GM12801 (cell line): ENCODE data around the gene EPHB1.

Experiments used
- CTCF ChIP-seq: IDR thresholded peaks from one replicate; pipeline ENCODE4 v1.5.1; 2011; ENCODE audit warnings: control low read depth; ENCODE audit not compliant: insufficient read length; ENCODE audit errors: extremely low read depth

Gene EPHB1

GRCh38 chr3:135072431-135072830 is 277.4 kb downstream of the EPHB1 start:
- no peak for TF ChIP-seq CTCF

- no peak for TF ChIP-seq CTCF
Measured at GRCh38 chr3:135075157-135075556, 280.1 kb downstream of the EPHB1 start.

- TF ChIP-seq CTCF = no peak
Measured at GRCh38 chr3:135076341-135076740, 281.3 kb downstream of the EPHB1 start.

GRCh38 chr3:135077186-135077585 is 282.1 kb downstream of the EPHB1 start:
- no peak for TF ChIP-seq CTCF

GRCh38 chr3:135078283-135078682 is 283.2 kb downstream of the EPHB1 start:
- no peak for TF ChIP-seq CTCF

- no peak for TF ChIP-seq CTCF
Measured at GRCh38 chr3:135079095-135079494, 284.0 kb downstream of the EPHB1 start.

GRCh38 chr3:135081451-135081850 is 286.4 kb downstream of the EPHB1 start:
- TF ChIP-seq CTCF = no peak
